Activated naive CD4-positive, alpha-beta T cell treated with anti-CD3 and anti-CD28 coated beads, Interleukin-2, amount 50 U/mL, for 72 hours (primary cell): Measurements from ENCODE around the gene ZDHHC8. TPM values are rescaled to one million over a fixed set of nuclear protein-coding genes. Genes with fewer than 3 reads are reported as not detected.

ENCODE experiments used
- ATAC-seq, 2 donors: fragments of 150-1000 bp; cut with Tn5 transposase; 2 replicates each; pipeline ENCODE4 v1.10.0; 2021; ENCODE audit warnings: mild to moderate bottlenecking in 2 of 2, moderate library complexity in 2 of 2
- DNase-seq, 2 donors: peaks; one replicate each; pipeline ENCODE4 v3.0.0; 2021 to 2022; ENCODE audit warnings: low spot score in 2 of 2
- H3K27ac Mint-ChIP-seq, 2 donors: one replicate each; pipeline ENCODE4 v1.8.0; 2022; ENCODE audit warnings: mild to moderate bottlenecking in 2 of 2, mixed read lengths in 2 of 2
- H3K36me3 Mint-ChIP-seq, 2 donors: one replicate each; pipeline ENCODE4 v1.8.0; 2022; ENCODE audit warnings: mixed read lengths in 2 of 2
- H3K9me3 Mint-ChIP-seq, 2 donors: one replicate each; pipeline ENCODE4 v1.8.0; 2022; ENCODE audit warnings: mixed read lengths in 2 of 2
- total RNA-seq, 2 donors: library from RNA; stranded (reverse); gene quantifications; one replicate each; pipeline ENCODE4 v1.2.3, GENCODE V29; 2022

The ZDHHC8 gene
- total RNA-seq, 2 donors from 2014 or later = 17.6 to 55.4 TPM

GRCh38 chr22:20118300-20119020, 13.1 kb upstream of the ZDHHC8 start:
- no peak for ATAC-seq
- no peak for DNase-seq
- Mint-ChIP-seq H3K9me3 (no peaks in the 10 kb centered on the region), H3K27ac (peak overlapping the region; percentile 92 to 93), H3K36me3 (peaks cover 46 to 53% of the 10 kb centered on the region in 2 donors)

- Mint-ChIP-seq H3K27ac (peak overlapping the region; percentile 65 to 81), H3K36me3 (peaks cover 30 to 37% of the 10 kb centered on the region in 2 donors), H3K9me3 (no peaks in the 10 kb centered on the region)
- no peak for DNase-seq
- no peak for ATAC-seq
These were observed 9.7 kb upstream of the ZDHHC8 start for GRCh38 chr22:20121856-20122415.

GRCh38 chr22:20123366-20124082, 8.1 kb upstream of the ZDHHC8 start:
- Mint-ChIP-seq H3K27ac (no peak overlapping the region), H3K36me3 (peaks cover 23 to 29% of the 10 kb centered on the region in 2 donors), H3K9me3 (no peaks in the 10 kb centered on the region)
- ATAC-seq (no peak), DNase-seq (no peak)

DNA sequence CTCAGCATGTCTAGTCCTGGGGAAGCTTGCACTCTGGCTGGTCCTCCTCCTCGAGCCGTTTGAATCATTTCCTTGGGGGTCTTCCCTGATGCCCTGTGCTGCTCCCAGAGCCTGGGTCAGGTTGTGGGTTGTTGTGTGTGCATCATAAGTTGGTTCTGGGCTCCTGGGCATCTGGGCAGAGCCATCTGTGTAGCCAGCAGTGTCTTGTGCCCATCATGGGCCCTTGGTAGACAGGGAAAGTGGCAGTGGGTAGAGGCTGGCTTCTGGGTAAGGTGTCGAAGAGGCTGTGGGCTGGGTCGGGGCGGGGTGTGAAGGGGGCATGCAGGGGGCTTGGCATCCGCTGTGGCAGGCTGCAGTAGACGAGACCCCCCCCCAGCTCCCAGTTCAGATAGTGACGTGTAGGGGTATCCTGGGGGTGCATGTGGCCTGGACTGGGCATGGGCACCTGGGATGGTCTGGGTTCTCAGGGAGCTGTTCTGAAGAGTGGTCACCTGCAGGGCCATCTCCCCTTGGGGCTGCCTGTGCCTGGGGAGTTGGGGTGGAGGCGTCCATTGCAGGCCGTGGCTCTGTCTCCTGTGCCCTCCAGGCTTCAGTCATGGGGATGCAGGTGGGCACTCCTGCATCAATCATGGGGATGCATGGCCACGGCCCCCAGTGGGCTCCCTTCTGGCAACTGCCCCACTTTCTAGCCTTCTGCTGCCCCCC, 7.4 kb upstream of the ZDHHC8 start:
- Mint-ChIP-seq H3K27ac (peak overlapping the region in 1 of 2 donors; percentile 87), H3K9me3 (no peaks in the 10 kb centered on the region), H3K36me3 (peaks cover 16 to 23% of the 10 kb centered on the region in 2 donors)
- DNase-seq (no peak), ATAC-seq (no peak)

GRCh38 chr22:20125201-20126174, 6.1 kb upstream of the ZDHHC8 start:
- no peak for DNase-seq
- H3K27ac Mint-ChIP-seq = peak overlapping the region in 1 of 2 donors; percentile 51
- no peak for ATAC-seq
- H3K9me3 Mint-ChIP-seq = no peaks in the 10 kb centered on the region
- H3K36me3 Mint-ChIP-seq = peaks cover 3 to 10% of the 10 kb centered on the region in 2 donors

DNA sequence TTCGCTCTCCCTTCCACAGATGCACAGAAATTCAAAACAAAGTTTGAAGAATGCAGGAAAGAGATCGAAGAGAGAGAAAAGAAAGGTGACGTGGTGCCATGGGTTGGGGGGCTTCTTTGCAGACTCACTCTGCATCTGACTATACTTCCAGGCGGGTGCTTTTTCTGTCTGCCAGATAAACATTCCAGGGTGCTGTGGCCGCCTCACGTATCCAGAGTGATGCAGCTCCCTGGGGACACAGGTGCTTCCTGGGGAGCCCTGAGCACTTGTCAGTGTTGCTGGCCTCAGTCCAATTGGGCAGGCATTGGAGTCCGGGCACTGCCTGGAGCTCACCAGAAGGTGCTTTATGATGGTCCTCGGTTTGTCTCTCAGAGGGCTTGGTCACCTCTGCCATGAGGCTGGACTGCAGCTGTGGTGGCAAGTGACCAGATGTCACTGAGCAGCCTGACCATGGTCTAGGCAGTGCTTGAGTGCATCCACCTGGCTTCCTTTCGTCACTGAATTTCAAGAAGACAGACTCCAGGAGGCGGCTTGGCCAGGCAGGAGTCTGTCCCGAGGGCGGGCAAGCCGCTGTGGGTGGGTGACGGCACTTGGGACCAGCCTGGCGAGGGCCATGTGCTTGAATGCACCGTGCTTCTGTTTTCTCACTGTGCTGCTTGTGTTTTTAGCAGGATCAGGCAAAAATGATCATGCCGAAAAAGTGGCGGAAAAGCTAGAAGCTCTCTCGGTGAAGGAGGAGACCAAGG, 5.1 kb upstream of the ZDHHC8 start:
- Mint-ChIP-seq H3K9me3 (no peaks in the 10 kb centered on the region), H3K36me3 (peaks cover 0 to 10% of the 10 kb centered on the region in 2 donors), H3K27ac (peak overlapping the region in 1 of 2 donors; percentile 51)
- ATAC-seq (no peak), DNase-seq (no peak)

GRCh38 chr22:20127318-20127868, 4.2 kb upstream of the ZDHHC8 start:
- ATAC-seq (no peak), DNase-seq (no peak)
- H3K36me3 Mint-ChIP-seq = peaks cover 0 to 6% of the 10 kb centered on the region in 2 donors
- H3K9me3 Mint-ChIP-seq = no peaks in the 10 kb centered on the region
- H3K27ac Mint-ChIP-seq = peak overlapping the region; percentile 36 to 81

DNA sequence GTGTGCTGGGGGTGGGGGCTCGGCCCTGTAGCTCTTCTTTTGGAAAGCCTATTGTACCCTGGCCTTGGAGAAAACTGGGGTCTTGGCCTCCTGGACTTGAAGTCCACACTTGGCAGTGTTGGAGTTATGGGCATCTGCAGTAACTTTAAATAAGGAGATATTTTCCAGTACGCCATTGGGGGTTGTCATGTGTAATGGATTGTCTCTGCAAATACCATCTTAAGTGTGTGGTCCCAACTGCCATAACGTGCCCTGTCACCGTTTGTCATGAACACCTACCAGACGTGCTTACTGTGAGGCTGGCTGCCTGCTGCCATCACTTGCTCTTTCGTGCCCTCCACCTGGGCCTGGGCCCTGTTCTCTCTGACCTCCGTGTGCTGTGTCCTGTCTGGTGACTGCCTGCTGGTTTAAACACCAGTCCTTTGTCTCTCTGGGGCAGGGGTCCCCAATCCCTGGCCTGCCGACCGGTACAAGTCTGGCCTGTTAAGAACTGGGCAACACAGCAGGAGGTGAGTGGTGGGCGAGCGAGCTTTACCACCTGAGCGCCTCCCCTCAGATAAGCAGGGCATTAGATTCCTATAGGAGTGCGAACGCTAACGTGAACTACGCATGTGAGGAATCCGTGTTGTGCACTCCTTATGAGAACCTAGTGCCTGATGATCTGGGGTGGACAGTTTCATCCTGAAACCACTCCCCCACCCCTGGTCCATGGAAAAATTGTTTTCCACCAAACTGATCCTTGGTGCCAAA, 3.6 kb upstream of the ZDHHC8 start:
- peak overlapping the region; percentile 36 to 81 for H3K27ac Mint-ChIP-seq
- no peak for DNase-seq

GRCh38 chr22:20128619-20128901, 3.0 kb upstream of the ZDHHC8 start:
- Mint-ChIP-seq H3K9me3 (no peaks in the 10 kb centered on the region), H3K36me3 (peaks cover 0 to 6% of the 10 kb centered on the region in 2 donors), H3K27ac (no peak overlapping the region)
- no peak for ATAC-seq
- no peak for DNase-seq

More for the DNA sequence above, 3.6 kb upstream of the ZDHHC8 start:
- ATAC-seq = no peak
- peaks cover 0 to 6% of the 10 kb centered on the region in 2 donors for H3K36me3 Mint-ChIP-seq
- H3K9me3 Mint-ChIP-seq = no peaks in the 10 kb centered on the region

GRCh38 chr22:20128902-20129746, 2.5 kb upstream of the ZDHHC8 start:
- Mint-ChIP-seq H3K36me3 (peaks cover 0 to 6% of the 10 kb centered on the region in 2 donors), H3K9me3 (no peaks in the 10 kb centered on the region), H3K27ac (peak overlapping the region in 1 of 2 donors; percentile 86)
- DNase-seq (peak in 1 of 2 donors; percentile 47), ATAC-seq (peak; percentile 25 to 40)

- H3K9me3 Mint-ChIP-seq = no peaks in the 10 kb centered on the region
These were observed 1.9 kb upstream of the ZDHHC8 start for GRCh38 chr22:20129747-20130014.

GRCh38 chr22:20130319-20130718, 1.3 kb upstream of the ZDHHC8 start:
- Mint-ChIP-seq H3K36me3 (peaks cover 0 to 6% of the 10 kb centered on the region in 2 donors), H3K9me3 (no peaks in the 10 kb centered on the region), H3K27ac (no peak overlapping the region)
- ATAC-seq = no peak
- DNase-seq = no peak

More at GRCh38 chr22:20129747-20130014, 1.9 kb upstream of the ZDHHC8 start:
- no peak for DNase-seq
- Mint-ChIP-seq H3K36me3 (peaks cover 0 to 6% of the 10 kb centered on the region in 2 donors), H3K27ac (peak overlapping the region in 1 of 2 donors; percentile 86)
- ATAC-seq = no peak

GRCh38 chr22:20130731-20131596, 640 bp upstream of the ZDHHC8 start:
- Mint-ChIP-seq H3K27ac (no peak overlapping the region), H3K36me3 (peaks cover 0 to 2% of the 10 kb centered on the region in 2 donors)

More at GRCh38 chr22:20130731-20131596, 640 bp upstream of the ZDHHC8 start:
- no peaks in the 10 kb centered on the region for H3K9me3 Mint-ChIP-seq
- ATAC-seq = peak; percentile 45 to 68
- DNase-seq = peak in 1 of 2 donors; percentile 80
